HG03139 (cell line): ENCODE results near the gene FAM222B.
"Not testable (repeated sequence)": the region's sequence is repeated elsewhere in the genome, so short reads cannot be mapped to it uniquely, and the experiment has no call there.

Experiments used
- ATAC-seq: cut with Tn5 transposase; IDR thresholded peaks from one replicate; pipeline ENCODE4 v1.9.1; 2021; ENCODE audit not compliant: unreplicated experiment

Gene FAM222B

DNA sequence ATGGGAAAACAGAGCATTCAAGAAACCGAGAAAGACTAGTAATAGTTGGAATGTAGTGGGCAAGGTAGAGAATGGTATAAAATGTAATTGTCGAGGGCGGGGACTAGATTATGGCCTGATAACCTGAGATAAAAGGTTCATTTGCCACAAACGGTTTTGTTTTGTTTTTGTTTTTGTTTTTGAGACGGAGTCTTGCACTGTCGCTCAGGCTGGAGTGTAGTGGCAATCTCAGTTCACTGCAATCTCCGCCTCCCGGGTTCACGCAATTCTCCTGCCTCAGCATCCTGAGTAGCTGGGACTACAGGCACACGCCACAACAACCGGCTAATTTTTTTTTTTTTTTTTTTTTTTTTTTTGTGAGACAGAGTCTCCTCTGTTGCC is 112.7 kb downstream of the FAM222B start:
- ATAC-seq: no peak

DNA sequence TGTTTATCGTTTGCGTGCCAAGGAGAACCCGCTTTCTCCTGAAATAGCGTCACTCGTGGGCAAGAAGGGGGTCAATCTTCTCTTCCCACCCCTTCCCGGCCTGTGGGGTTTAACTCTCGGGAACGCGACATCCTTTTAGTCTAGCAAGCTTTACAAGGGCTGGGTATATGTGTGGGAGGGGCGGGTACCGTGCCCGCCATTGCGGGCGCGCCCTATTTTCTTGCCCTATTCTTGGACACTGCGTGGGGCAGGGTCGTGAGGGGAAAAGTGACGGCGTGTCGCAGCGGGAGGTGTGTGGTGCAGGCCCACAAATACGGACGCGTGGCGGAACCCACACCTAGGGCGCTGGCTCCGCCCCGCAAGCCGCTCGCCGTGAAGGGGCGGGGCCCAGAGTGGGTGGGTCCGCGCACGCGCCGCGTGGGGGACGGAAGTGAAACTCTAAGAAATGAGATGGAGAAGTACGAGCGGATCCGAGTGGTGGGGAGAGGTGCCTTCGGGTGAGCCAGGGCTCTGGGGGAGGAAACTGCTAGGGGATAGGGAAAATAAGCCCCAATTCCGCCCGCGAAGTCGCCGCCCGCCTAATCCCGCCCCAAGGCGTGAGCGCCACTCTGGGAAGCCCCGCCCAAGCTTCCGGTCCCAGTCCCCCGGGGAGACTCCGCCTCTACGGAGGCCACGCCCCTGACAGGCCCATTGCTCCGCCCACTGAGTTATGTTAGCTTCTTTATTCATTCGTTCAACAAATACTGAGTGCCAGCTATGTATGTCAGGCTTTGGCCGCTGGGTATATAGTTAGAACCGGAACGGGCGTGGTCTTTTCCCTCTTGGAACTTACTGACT is 114.0 kb downstream of the FAM222B start, which contains the start of gene NEK8:
NEK8 (plus strand) TSS at position 425 of the 837 bp plus-strand sequence; CDS start at position 451, 26 bp downstream.
- peak; percentile 31 for ATAC-seq

DNA sequence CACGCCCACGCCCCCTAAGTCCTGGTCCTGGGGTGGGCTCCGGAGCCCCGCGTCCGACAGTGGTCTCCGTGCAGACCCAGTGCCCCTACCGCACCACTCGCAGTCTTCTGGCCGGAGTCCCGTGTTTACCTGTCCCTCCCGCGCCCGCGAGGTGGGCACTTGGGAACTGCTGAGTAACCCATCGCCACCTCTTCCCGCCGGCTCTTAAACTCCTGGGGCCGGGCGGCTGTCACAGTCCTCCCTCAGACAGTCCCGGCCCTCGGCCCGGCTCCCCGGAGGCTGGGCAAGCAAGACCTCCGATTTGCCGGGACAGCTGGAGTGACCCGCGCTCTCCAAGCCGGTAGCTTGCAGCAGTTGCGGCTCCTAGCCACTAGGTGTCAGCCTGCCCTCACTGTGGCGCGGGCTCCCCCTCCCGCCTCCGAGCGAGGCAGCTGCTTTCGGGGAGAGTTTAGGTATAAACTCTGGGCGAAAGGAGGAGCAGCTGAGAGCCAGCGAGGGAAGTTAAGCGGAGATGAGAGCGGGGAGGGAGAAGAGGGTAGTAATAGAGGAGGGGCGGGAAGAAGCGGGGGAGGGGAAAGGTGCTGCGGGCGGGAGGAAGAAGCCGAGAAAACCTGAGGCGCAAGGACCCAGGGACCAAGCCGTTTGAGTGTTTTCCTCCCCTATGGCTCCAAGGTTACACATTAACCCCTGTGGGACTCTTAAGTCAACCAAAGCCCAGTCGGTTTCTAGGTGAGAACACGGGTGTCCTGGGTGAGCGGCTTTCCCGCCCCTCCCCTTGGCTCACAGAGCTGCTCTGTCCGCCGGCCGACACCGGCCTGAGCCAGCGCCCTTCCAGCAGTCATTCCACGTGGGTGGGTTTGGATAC is 115.7 kb downstream of the FAM222B start:
- ATAC-seq: peak; percentile 31

DNA sequence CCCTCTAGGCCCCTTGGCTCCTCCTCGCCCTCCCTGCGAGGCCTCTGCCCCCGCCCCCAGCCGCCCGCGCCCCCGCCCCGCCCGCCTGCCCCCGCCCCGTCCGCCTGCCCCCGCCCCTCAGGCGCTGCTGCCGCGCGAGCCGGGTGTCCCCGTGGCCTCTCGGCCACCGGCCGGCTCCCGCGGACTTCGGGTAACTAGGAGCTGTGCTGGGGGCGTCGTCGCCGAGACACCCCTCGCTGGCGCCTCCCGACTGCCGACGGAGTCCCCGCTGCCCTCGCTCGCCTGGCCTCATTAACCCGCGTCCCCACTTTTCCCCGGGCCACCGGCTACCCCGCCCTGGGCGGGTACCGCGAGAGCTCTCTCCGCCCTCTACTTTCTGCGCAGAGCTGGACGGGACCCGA is 116.4 kb downstream of the FAM222B start, which contains the start of gene TLCD1:
TLCD1 (minus strand) TSS at position 8 of the 401 bp plus-strand sequence. CDS start 136 bp downstream, outside the sequence.
- ATAC-seq: no peak

DNA sequence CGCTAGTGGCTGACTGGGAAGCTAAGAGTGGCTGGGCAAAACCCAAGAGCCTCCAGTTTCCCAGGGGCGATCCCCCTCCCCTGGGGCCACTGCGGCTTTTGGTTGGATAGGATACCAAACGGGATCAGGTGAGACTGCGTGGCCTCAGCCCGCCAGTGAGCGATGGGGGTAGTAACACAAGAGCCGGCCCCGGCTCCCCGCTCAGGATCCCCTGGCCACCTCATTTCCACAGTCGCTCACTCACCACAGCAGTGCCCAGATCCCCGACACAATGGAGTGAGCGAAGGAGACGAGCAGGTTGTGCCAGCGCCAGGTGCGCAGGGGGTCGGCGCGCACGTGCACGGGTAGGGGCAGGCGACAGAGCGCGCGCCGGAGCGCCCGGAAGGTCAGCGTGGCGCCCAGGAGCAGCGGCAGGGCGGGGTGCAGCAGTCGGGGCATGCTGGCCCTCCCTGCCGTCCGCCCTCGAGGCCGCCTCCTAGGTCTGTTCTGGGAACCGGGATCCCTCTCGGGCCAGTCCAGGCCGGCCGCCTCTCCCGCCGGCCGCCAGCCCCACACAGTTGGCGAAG is 116.8 kb downstream of the FAM222B start:
- ATAC-seq: no peak

DNA sequence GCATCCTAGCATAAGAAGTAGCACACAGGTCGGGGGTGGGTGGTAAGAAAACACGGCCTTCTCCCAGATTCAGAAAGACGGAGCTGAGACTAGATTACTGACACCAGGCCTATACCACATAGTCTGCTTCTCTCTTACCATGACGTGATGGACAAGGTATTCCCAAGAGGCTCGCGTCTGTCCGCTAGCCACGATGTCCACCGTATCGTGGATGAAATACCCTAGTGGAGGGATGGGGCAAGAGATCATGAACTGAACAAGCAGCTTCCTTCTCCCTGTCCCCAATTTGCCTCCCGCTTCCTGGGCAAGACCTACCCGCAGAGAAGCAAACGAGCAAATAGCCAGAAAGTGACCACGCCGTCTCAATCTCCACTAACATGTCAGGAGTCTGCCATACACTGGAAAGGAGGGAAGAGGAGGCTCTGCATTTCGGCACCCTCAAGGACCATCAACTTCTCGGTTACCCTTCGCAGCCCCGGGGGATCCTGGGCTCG is 117.4 kb downstream of the FAM222B start:
- ATAC-seq: no peak

DNA sequence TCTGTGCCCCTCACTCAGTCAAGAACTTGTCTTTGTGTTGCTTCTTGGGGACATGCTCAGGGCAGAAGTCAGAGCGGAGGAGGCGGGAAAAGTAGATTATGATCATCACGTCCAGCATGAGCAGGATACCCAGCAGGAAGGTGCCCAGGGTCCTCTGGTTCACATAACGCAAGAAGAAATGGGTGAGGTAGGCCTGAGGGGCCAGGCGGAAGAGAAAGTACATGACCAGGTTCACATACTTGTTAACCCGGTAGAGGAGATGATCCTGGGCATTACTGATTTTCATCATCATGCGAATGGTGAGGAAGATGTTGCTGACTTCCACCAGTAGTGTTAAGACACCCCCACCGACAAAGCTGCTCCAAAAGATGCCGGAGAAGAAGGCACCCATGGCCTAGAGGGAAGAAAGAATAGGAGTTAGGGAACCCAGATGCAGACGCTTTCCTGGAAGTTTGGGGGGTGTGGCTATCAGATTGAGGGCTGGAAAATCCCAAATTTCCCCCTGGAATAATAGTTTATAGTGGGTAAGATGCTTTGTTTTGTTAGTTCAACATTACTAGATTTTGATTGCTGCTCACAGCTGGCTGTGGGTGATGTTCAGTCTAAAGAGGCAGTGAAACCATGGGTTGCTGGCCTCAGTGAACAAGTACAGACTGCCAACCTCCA is 118.0 kb downstream of the FAM222B start:
- ATAC-seq: no peak

DNA sequence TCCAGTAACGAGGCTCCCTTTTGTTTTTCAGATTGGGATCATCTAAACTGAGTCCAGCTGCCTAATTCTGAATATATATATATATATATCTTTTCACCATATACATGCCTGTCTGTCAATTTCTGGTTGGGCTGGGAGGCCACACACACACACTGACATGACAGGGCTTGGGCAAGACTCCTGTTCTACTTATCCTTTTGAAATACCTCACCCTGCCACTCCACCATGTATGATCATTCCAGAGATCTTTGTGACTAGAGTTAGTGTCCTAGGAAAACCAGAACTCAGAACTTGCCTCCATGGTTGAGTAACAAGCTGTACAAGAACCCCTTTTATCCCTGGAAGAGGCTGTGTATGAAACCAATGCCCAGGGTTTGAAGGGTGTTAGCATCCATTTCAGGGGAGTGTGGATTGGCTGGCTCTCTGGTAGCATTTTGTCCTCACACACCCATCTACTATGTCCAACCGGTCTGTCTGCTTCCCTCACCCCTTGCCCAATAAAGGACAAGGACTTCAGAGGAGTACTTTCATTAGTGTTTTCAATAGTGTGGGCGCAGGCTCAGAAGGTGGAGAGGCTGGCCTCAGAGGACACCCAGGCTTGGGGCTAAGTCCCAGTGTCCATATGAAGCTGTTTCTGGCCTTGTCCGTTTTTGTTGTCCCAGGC is 118.6 kb downstream of the FAM222B start:
- not testable (repeated sequence) for ATAC-seq

DNA sequence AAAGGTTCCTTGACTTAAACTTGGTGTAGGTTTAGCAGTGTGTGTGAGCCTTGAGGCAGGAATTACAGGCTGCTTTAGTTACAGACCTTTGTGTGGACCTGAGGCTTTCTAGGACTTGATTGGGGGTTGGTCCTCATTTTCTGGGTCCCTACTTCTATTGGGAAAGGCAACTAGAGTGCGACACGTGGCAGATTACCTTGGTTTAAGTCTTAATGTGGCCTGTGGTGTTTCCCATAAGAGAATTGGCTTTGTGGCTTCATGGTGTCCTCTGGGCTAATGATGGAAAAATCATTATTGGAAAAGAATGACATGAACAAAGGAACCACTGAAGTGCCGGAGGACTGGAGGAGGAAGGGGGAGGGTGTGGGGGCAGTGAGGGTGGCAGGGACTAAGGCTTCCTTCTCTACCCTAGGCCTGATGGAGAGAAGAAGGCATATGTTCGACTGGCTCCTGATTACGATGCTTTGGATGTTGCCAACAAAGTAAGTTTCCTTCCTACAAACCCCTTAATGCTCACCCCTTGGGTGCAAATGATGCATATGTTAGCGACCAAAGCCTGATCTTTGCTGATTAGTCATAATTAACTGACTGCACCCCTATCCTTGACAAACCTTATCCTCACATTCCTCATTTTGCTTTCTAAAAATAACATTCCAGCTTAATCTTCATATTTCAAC is 119.3 kb downstream of the FAM222B start:
- no peak for ATAC-seq

DNA sequence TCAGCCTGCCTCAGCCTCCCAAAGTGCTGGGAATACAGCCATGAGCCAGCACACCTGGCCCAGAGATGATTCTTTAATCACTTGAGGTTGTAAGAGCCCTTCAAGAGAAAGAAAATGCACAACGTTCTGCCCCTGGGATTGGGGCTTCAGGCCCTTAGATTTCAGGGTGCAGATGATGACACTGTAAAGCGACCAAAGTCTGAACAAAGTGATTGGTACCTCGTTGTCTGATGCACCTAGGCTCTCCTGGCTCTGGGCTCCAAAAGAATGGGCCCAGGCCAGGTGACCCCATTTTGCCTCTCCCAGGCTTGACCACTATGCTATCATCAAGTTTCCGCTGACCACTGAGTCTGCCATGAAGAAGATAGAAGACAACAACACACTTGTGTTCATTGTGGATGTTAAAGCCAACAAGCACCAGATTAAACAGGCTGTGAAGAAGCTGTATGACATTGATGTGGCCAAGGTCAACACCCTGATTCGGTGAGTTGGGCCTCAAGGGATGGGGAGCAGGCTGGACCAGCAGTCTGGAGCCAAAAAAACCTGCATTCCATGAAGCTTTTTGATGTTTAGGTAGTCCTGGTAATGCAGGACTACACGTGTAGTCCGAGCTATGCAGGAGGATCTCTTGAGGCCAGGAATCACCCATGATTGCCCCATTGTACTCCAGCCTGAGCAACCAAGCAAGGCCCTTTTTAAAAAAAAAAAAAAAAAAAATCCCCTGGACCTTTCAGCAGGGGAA is 120.0 kb downstream of the FAM222B start:
- ATAC-seq: no peak

DNA sequence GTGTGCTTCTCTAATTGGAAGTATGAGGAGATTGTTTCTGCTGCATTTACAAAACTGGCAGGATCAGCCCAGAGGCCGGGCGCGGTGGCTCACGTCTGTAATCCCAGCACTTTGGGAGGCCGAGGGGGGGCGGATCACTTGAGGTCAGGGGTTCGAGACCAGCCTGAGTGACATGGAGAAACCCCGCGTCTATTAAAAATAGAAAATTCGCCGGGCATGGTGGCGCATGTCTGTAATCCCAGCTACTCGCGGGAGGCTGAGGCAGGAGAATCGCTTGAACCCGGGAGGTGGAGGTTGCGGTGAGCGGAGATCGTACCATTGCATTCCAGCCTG is 121.6 kb downstream of the FAM222B start:
- ATAC-seq: not testable (repeated sequence)

DNA sequence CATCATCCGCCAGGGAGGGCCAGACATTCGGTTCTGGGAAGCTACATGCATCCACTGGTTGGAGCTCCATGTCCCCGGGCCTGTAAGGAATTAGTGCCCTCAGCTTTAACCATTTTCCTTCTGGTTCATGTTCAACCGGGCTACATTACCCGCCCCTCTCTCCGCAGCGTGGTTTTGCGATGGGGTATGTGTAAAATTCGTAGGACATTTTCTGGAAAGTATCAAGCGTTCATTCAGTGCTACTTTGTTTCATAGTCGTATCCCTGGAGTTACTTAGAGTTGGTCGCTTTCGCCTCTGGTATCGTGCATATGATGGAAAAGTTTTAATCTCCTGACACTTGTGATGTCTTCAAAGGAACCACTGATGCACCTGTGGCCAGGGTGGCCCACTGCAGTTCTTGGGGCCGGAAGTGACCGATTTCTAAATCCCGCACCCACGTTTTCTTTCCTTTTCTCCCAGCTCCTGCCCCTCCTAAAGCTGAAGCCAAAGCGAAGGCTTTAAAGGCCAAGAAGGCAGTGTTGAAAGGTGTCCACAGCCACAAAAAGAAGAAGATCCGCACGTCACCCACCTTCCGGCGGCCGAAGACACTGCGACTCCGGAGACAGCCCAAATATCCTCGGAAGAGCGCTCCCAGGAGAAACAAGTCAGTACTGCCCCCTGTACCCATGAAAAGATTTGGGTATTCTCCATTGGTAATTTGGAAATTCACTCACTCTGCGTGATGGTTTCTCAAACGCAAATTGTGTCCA is 122.2 kb downstream of the FAM222B start:
- no peak for ATAC-seq

DNA sequence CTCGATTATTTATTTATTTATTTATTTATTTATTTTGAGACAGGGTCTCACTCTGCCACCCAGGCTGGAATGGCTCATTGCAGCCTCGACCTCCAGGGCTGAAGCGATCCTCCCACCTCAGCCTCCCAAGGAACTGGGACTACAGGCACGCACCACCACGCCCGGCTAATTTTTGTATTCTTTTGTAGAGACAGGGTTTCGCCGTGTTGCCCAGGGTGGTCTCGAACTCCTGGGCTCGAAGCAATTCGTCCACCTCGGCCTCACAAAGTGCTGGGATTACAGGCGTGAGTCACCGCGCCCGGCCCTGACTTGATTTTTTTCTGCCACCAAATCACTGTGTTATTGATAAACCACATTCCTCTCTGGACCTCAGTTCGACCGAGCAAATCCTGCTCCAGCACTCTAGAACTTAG is 123.6 kb downstream of the FAM222B start:
- ATAC-seq: no peak

DNA sequence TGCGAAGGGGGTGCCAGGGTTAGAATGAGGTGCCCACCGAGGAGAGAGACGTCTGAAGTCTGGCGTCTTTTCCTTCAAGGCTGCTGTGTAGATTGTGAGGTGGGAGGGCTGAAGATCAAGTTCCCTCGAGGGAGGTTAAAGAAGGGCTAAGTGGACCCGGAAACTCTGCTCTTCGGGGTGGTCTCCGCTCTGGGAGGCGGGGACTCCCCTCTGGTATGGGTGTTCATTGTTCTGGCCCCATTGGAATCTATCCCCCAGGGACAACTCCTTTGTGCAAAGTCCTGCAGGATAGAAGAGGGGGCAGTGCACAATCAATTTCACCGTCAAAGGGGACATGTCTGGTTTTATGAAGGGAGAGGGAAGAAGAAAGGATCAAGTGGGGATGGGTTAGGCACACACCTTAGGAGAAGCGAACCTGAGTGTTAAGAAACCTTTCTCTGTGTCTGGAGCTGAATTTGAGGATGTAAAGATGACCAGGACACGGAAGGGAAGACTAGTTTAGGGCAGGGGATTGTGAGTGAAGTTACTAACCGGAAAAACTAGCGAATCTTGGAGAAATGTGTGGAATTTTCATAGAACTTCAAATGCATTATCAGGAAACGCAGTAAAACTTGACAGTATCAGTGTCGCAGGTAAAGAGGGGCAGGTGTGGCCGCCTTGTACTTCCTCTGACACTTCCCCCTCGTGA is 124.1 kb downstream of the FAM222B start:
- no peak for ATAC-seq

DNA sequence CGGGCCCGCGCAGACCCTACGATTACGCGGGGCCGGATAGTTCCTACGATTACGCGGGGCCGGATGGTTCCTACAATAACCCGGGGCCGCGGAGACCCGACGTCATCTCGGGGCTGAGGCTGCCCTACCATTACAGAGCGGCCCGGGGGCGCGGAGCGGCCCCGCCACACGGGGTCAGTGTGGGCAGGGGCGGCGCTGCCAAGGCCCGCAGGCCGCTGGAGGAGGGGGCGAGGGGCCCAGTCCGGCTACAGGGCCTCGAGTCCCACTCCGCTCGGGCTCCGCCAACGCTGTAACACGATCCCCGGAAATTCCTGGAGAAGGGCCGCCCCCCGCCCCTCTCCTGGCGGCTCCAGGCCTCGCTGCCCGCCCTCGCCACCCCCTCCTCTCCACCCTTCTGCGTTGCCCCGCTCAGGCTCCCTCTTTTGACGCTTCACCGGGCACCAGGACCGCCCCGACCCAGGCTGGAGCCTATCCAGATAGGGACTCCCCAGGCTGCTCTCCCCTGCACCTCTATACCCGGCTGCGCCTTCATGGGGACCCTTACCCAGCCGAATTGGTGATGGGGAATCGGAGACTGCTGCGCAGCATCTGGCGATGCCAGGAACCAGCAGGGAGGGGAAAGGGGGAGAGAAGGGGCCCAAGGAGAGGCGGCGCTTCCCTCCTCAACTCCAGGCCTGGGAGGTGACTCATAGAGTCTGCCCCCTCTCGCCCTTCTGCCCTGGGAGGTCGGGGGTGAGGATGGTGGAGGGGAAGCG is 124.8 kb downstream of the FAM222B start, which contains the start of gene RAB34:
RAB34 (minus strand) TSS at position 291 of the 755 bp plus-strand sequence. CDS start 602 bp downstream, outside the sequence.
- ATAC-seq: no peak

DNA sequence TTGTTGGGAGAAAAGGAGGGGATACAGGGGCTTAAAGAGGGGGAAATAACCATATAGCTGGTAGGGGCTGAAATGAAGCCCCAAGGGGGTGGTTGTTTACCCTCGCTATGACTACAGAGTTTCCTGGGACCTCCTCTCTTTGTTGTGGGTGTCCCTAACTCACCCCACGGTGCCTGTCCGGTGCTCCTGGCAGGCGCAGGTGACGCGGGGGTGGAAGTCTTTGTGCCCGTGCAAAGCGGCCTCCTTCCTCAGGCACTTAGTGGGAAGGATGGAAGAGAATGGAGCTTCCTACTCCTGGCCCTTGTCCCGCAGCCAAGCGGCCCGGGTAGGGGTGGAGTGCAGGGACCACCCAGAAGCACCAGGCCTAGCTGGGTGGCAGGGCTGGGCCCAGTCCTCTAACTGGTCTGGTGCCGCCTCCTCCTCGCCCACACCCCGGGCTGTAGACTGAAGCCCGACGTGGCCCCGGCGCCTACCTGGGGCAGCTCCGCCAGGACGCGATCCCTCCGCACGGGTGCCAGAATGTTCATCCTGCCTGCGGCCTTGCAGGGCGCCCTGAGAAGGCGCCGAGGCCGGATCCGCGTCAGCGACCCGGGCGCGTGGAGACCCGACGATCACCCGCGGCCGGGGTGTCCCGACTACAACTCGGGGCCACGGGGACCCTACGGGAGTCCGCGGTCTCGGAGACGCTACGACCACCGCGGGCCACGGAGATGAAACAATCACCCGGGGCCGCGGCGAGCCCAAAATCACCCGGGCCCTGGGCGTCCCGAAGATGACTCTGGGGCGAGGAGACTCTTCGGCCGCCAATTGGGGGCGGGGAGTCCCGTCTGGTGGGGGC is 125.6 kb downstream of the FAM222B start:
- no peak for ATAC-seq
